Esophagus muscularis mucosa (tissue), 4 donors: Measurements from ENCODE around the gene SNX8. TPM values are rescaled to one million over a fixed set of nuclear protein-coding genes. Genes with fewer than 3 reads are reported as not detected.

ENCODE experiments used
- DNase-seq: peaks from one replicate; pipeline ENCODE4 v3.0.0-alpha.2; 2017; ENCODE audit errors: extremely low spot score
- H3K27ac ChIP-seq, 4 donors: fragments of 200-600 bp; sonication (generic); replicated peaks in 1 of 4; 1 replicate in 3 of 4; 2 replicates in 1 of 4; pipeline ENCODE4 v1.5.1; 2016 to 2019; ENCODE audit warnings: mild to moderate bottlenecking in 1 of 4
- H3K27me3 ChIP-seq, 4 donors: fragments of 200-600 bp; sonication (generic); one replicate each; pipeline versions ENCODE4 v1.5.1 to v1.6.0; 2016 to 2019
- H3K36me3 ChIP-seq, 4 donors: fragments of 200-600 bp; sonication (generic); one replicate each; pipeline ENCODE4 v1.5.1; 2016 to 2019
- H3K4me1 ChIP-seq, 4 donors: fragments of 200-600 bp; sonication (generic); one replicate each; pipeline ENCODE4 v1.5.1; 2016 to 2019
- H3K4me3 ChIP-seq, 4 donors: fragments of 200-600 bp; sonication (generic); 1 replicate in 2 of 4; 2 replicates in 2 of 4; pipeline ENCODE4 v1.5.1; 2016 to 2019; ENCODE audit warnings: mild to moderate bottlenecking in 4 of 4, moderate library complexity in 1 of 4
- H3K9me3 ChIP-seq, 4 donors: fragments of 200-600 bp; sonication (generic); 1 replicate in 3 of 4; 2 replicates in 1 of 4; pipeline ENCODE4 v1.5.1; 2016 to 2019
- EP300 ChIP-seq: sonication (generic); formaldehyde crosslinking; IDR thresholded peaks from one replicate; pipeline ENCODE4 v1.6.1; 2017; ENCODE audit warnings: antibody characterized with exemption
- POLR2A ChIP-seq: fragments of 450-650 bp; IDR thresholded peaks from one replicate; pipeline ENCODE4 v1.6.1; 2017; ENCODE audit warnings: antibody characterized with exemption, moderate library complexity, mild to moderate bottlenecking, low read depth
- POLR2AphosphoS5 ChIP-seq, 2 donors: sonication (generic); formaldehyde crosslinking; IDR thresholded peaks; one replicate each; pipeline ENCODE4 v1.6.1; 2017; ENCODE audit warnings: antibody characterized with exemption in 2 of 2
- WGBS: methylation state at CpG from one replicate; pipeline ENCODE4 v1.1.5; 2018; 5-methylcytosine and 5-hydroxymethylcytosine counted together
- intact Hi-C: fragments of 100-400 bp; cut with DNase I; formaldehyde crosslinking; loops from one replicate; pipeline ENCODE4 v1.15.1; 2023
- total RNA-seq, 4 donors: library from RNA; depleted of rRNA; stranded (reverse); fragments of >200 nt; gene quantifications; one replicate each; pipeline versions ENCODE4 v1.1.0 to v1.2.1, GENCODE V29; 2016
- TF ChIP-seq, protein P1 (sequence below), 3 experiments: fragments of 200-600 bp in 2 of 3; fragments of 450-650 bp in 1 of 3; sonication (generic) in 2 of 3; IDR thresholded peaks; one replicate each; pipeline ENCODE4 v1.5.1; 2017 to 2019; ENCODE audit warnings: antibody characterized with exemption in 3 of 3, mild to moderate bottlenecking in 2 of 3, moderate library complexity in 1 of 3

SNX8 gene
- total RNA-seq, 4 donors from 2014 or later: 6.8 to 9.9 (median 8.7) TPM

DNA sequence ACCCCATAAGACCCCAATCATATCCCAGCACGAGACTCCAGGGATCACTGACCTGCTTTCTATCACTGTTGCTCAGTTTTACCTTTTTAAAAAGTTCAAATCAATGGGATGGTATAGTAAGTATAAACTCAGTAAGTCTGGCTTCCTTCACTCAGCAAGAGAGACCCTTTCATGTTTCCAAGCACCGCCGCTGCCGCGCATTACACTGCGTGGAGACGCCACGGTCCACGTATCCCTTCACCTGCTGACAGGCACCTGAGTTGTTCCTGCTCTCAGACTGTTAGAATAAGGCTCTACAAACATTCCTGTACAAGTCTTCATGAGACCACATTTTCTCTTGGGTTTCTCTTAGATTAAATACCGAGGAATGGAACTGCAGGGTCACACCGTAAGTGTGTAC is 109.8 kb downstream of the SNX8 start:
- H3K27me3 ChIP-seq: no peaks in the 10 kb centered on the region
- no peak for TF ChIP-seq POLR2A
- TF ChIP-seq, protein P1, sequence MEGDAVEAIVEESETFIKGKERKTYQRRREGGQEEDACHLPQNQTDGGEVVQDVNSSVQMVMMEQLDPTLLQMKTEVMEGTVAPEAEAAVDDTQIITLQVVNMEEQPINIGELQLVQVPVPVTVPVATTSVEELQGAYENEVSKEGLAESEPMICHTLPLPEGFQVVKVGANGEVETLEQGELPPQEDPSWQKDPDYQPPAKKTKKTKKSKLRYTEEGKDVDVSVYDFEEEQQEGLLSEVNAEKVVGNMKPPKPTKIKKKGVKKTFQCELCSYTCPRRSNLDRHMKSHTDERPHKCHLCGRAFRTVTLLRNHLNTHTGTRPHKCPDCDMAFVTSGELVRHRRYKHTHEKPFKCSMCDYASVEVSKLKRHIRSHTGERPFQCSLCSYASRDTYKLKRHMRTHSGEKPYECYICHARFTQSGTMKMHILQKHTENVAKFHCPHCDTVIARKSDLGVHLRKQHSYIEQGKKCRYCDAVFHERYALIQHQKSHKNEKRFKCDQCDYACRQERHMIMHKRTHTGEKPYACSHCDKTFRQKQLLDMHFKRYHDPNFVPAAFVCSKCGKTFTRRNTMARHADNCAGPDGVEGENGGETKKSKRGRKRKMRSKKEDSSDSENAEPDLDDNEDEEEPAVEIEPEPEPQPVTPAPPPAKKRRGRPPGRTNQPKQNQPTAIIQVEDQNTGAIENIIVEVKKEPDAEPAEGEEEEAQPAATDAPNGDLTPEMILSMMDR (IDR thresholded peaks at IDR 0.05): no peak
- TF ChIP-seq EP300: no peak
- TF ChIP-seq POLR2AphosphoS5 (IDR thresholded peaks at IDR 0.05): no peak
- no peaks in the 10 kb centered on the region for H3K9me3 ChIP-seq
- peaks cover 15 to 40% (median 38%) of the 10 kb centered on the region in 4 donors for H3K4me1 ChIP-seq
- peaks cover 6 to 44% (median 39%) of the 10 kb centered on the region in 4 donors for H3K36me3 ChIP-seq
- H3K4me3 ChIP-seq: no peak overlapping the region
- WGBS: 93% methylated on average over 11 of the region's 11 CpGs
- DNase-seq: no peak
- intact Hi-C loops: no loop called here
- H3K27ac ChIP-seq: peak overlapping the region in 3 of 4 donors; percentile 30 to 54 (median 32)

DNA sequence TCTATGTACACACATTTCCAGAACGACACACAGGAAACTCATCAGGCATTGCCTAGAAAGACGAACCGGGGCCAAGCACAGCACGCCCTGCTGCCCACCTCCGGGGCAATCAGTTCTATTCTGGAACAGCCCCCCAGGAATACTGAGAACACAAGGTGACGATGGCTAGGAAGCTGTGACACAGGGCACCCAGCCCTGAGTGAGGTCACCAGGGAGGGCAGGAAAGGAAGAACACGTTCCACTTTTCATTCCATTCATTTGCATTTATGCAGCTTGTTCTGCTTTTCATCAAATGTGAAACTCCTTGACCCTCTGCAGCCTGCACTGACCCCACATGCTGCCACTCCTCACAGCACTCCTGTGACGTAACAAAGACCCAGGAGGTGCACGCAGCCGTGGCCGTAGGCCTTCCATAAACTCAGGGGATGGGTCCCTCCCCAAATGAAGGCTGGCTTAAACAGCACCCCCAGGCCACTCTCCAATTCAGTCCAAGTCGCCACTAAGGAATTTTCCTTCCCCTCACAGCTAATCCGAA is 110.4 kb downstream of the SNX8 start:
- H3K27ac ChIP-seq: peak overlapping the region in 3 of 4 donors; percentile 30 to 54 (median 32)
- 52% methylated on average over 12 of the region's 13 CpGs for WGBS
- TF ChIP-seq, protein P1 (IDR thresholded peaks at IDR 0.05): no peak
- no peak for TF ChIP-seq POLR2AphosphoS5 (IDR thresholded peaks at IDR 0.05)
- no peak for TF ChIP-seq POLR2A
- TF ChIP-seq EP300: no peak
- H3K4me3 ChIP-seq: no peak overlapping the region
- H3K27me3 ChIP-seq: no peaks in the 10 kb centered on the region
- intact Hi-C loops: no loop called here
- no peaks in the 10 kb centered on the region for H3K9me3 ChIP-seq
- peaks cover 6 to 45% (median 42%) of the 10 kb centered on the region in 4 donors for H3K36me3 ChIP-seq
- H3K4me1 ChIP-seq: peaks cover 15 to 37% (median 33%) of the 10 kb centered on the region in 4 donors
- DNase-seq: no peak

DNA sequence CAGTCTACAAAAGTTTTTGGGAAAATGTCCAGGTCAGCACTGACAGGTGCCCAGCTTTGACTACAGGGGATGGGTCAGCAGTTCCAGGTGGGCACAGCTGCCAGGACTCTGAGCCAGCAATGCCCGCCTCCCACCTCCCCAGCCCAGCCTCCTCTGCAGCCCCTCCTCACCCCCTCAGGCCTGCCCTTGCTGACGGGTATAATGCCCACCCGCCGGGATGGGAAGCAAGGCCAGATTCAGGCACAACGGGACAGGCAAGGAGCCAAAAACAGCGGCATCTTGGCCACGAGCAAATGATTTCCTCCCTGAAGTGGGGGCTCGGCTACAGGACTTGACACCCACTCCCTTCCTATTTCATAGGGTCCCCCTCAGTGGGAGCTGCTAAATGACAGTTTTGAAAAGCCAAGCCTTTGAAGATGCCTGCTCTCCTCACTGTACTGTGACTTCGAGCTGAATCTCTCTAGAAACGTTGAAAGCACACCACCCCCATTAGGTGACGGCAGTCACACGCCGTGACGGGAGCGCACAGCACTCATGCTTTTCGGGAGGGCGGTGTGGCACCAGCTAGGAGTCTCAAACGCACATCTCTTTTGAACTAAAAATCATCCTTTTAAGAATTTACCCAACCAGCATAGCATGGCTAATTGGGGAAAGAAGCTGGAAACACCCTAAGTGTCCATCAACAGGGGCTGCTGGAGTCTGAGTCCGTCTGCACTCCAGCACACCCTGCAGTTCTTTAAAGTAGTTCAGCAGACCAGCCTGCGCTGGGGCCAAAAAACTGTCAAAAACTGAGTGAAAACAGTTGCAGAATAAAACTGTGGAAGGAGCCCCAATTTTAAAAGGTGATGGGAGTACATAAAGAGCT is 111.1 kb downstream of the SNX8 start:
- Histone ChIP-seq H3K36me3 (peaks cover 6 to 47% (median 38%) of the 10 kb centered on the region in 4 donors), H3K4me3 (no peak overlapping the region)
- WGBS: 82% methylated on average over 16 of the region's 20 CpGs

GRCh38 chr7:2202361-2202761 is 111.9 kb downstream of the SNX8 start:
- 90% methylated on average over 14 of the region's 14 CpGs for WGBS
- no peaks in the 10 kb centered on the region for H3K27me3 ChIP-seq
- H3K36me3 ChIP-seq: peaks cover 6 to 40% (median 30%) of the 10 kb centered on the region in 4 donors
- DNase-seq: no peak
- no peak for TF ChIP-seq EP300
- no peak for TF ChIP-seq POLR2A
- TF ChIP-seq, protein P1 (IDR thresholded peaks at IDR 0.05): no peak
- no peak for TF ChIP-seq POLR2AphosphoS5 (IDR thresholded peaks at IDR 0.05)
- peaks cover 19 to 47% (median 41%) of the 10 kb centered on the region in 4 donors for H3K4me1 ChIP-seq
- H3K27ac ChIP-seq: no peak overlapping the region
- no peaks in the 10 kb centered on the region for H3K9me3 ChIP-seq
- H3K4me3 ChIP-seq: no peak overlapping the region
- intact Hi-C loops: no loop called here

More for the DNA sequence above, 111.1 kb downstream of the SNX8 start:
- H3K27ac ChIP-seq: peak overlapping the region in 3 of 4 donors; percentile 30 to 54 (median 32)
- DNase-seq: no peak
- H3K9me3 ChIP-seq: no peaks in the 10 kb centered on the region
- intact Hi-C loops: no loop called here
- H3K4me1 ChIP-seq: peaks cover 15 to 39% (median 35%) of the 10 kb centered on the region in 4 donors
- no peaks in the 10 kb centered on the region for H3K27me3 ChIP-seq
- TF ChIP-seq EP300: no peak
- TF ChIP-seq POLR2A: no peak
- peak in 1 of 2 donors; percentile 36 for TF ChIP-seq POLR2AphosphoS5 (IDR thresholded peaks at IDR 0.05)
- TF ChIP-seq, protein P1 (IDR thresholded peaks at IDR 0.05): no peak

Other genes with a start within 250 kb of the SNX8 start
- gene MAD1L1, start 81.5 kb downstream of the SNX8 start, total RNA-seq: 10 to 100 TPM; 22.2 to 33.1 (median 29.5) TPM
- gene MRM2, start 72.2 kb downstream of the SNX8 start, total RNA-seq: 10 to 100 TPM; 13.3 to 20.3 (median 16.5) TPM
- 10 to 100 TPM; 10.9 to 18.7 (median 18.0) TPM for gene NUDT1, start 72.2 kb downstream of the SNX8 start, total RNA-seq
- gene EIF3B, start 40.4 kb upstream of the SNX8 start, total RNA-seq: 100 to 1,000 TPM; 105 to 155 (median 128) TPM
- 10 to 100 TPM in 2 of 4 donors, 1 to 10 TPM in 2; 6.6 to 24.0 (median 14.8) TPM for gene CHST12, start 89.2 kb upstream of the SNX8 start, total RNA-seq
- not detected for gene GRIFIN, start 162.0 kb upstream of the SNX8 start, total RNA-seq
- 10 to 100 TPM in 1 of 4 donors, 1 to 10 TPM in 3; 6.1 to 10.7 (median 8.3) TPM for gene LFNG, start 205.3 kb upstream of the SNX8 start, total RNA-seq
- 10 to 100 TPM; 22.0 to 43.8 (median 32.7) TPM for gene BRAT1, start 241.1 kb upstream of the SNX8 start, total RNA-seq
- 10 to 100 TPM; 13.0 to 22.4 (median 18.0) TPM for gene IQCE, start 244.5 kb upstream of the SNX8 start, total RNA-seq